ENCODE measurements around the gene TLN1. TPM values are rescaled to one million over a fixed set of nuclear protein-coding genes. Genes with fewer than 3 reads are reported as not detected.
A peak's percentile ranks its signal among the peaks of the same experiment; 100 is the strongest.

The TLN1 gene
- total RNA-seq, 1 experiment from 2014 or later: 122 TPM

DNA sequence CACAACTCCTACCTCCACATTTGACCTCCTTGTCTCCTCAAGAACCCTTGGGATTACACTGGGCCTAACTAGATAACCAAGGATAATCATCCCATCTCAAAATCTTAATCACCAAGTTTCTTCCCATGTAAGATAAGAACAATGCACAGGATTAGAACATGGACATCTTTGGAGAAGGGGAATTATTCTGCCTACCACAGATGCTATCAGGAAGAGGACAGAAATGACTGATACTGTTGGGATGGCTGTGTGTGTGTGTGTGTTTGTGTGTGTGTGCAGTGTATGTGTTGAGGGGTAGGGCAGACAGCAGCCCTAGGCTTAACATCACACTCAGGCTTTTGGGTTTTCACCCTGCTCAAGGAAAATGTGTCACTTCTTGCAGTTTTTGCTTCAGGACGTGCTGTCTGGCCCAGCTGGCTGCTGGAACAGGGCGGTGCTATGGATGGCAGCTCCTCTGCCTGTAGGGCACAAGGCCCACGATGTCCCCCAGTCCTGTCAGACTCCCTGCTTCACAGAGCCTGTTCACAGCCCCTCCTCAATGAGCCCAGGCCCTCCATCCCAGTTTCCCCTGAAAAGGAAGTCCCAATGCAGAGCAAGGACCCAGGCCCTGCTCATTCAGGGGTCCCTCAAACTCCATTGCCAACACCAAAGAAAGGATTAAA lies 50.5 kb downstream of the TLN1 start:
- no peak for DNase-seq (ENCODE audit: low read depth)

GRCh38 chr9:35680331-35681105 lies 51.5 kb downstream of the TLN1 start:
- in situ Hi-C loops (cut with HindIII; ENCODE audit: low pct_unique_long_range_greater_than_20kb, low sequenced_read_pairs): no loop called here
- no peak for DNase-seq (ENCODE audit: low read depth)

More for the DNA sequence above, 50.5 kb downstream of the TLN1 start:
- in situ Hi-C loops (cut with HindIII; ENCODE audit: low pct_unique_long_range_greater_than_20kb, low sequenced_read_pairs): no loop called here

- in situ Hi-C loops (cut with HindIII; ENCODE audit: low pct_unique_long_range_greater_than_20kb, low sequenced_read_pairs): no loop called here
- DNase-seq (ENCODE audit: low read depth): no peak
Measured at GRCh38 chr9:35679766-35680330, 52.1 kb downstream of the TLN1 start.

DNA sequence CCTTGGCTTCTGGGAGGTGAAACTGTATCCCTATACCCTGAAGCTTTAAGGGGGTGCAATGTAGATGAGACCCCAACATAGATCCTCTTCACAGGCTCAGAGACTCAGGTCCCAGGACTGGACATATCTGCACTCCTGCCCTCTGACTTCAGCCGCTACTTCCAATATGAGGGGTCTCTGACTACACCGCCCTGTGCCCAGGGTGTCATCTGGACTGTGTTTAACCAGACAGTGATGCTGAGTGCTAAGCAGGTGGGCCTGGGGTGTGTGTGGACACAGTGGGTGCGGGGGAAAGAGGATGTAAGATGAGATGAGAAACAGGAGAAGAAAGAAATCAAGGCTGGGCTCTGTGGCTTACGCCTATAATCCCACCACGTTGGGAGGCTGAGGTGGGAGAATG lies 52.9 kb downstream of the TLN1 start:
- in situ Hi-C loops (cut with HindIII; ENCODE audit: low pct_unique_long_range_greater_than_20kb, low sequenced_read_pairs): no loop called here

GRCh38 chr9:35675732-35676392 lies 56.1 kb downstream of the TLN1 start:
- no peak for DNase-seq (ENCODE audit: low read depth)
- in situ Hi-C loops (cut with HindIII; ENCODE audit: low pct_unique_long_range_greater_than_20kb, low sequenced_read_pairs): no loop called here

More for the DNA sequence above, 52.9 kb downstream of the TLN1 start:
- DNase-seq (ENCODE audit: low read depth): no peak

GRCh38 chr9:35675204-35675603 lies 56.8 kb downstream of the TLN1 start:
- DNase-seq (ENCODE audit: low read depth): no peak
- in situ Hi-C loops (cut with HindIII; ENCODE audit: low pct_unique_long_range_greater_than_20kb, low sequenced_read_pairs): no loop called here

DNA sequence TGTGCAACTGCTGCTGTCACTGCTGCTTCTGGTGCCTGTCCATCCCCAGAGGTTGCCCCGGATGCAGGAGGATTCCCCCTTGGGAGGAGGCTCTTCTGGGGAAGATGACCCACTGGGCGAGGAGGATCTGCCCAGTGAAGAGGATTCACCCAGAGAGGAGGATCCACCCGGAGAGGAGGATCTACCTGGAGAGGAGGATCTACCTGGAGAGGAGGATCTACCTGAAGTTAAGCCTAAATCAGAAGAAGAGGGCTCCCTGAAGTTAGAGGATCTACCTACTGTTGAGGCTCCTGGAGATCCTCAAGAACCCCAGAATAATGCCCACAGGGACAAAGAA lies 58.0 kb downstream of the TLN1 start:
- DNase-seq (ENCODE audit: low read depth): no peak
- in situ Hi-C loops (cut with HindIII; ENCODE audit: low pct_unique_long_range_greater_than_20kb, low sequenced_read_pairs): no loop called here

DNA sequence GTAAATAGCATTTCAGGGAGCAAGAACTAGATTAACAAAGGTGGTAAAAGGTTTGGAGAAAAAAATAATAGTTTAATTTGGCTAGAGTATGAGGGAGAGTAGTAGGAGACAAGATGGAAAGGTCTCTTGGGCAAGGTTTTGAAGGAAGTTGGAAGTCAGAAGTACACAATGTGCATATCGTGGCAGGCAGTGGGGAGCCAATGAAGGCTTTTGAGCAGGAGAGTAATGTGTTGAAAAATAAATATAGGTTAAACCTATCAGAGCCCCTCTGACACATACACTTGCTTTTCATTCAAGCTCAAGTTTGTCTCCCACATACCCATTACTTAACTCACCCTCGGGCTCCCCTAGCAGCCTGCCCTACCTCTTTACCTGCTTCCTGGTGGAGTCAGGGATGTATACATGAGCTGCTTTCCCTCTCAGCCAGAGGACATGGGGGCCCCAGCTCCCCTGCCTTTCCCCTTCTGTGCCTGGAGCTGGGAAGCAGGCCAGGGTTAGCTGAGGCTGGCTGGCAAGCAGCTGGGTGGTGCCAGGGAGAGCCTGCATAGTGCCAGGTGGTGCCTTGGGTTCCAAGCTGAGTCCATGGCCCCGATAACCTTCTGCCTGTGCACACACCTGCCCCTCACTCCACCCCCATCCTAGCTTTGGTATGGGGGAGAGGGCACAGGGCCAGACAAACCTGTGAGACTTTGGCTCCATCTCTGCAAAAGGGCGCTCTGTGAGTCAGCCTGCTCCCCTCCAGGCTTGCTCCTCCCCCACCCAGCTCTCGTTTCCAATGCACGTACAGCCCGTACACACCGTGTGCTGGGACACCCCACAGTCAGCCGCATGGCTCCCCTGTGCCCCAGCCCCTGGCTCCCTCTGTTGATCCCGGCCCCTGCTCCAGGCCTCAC lies 58.6 kb downstream of the TLN1 start, which contains the start of gene CA9:
Gene CA9 (plus strand): TSS at position 797 of the 893 bp plus-strand sequence. CDS start 32 bp downstream, at position 829.
- in situ Hi-C loops (cut with HindIII; ENCODE audit: low pct_unique_long_range_greater_than_20kb, low sequenced_read_pairs): no loop called here

DNA sequence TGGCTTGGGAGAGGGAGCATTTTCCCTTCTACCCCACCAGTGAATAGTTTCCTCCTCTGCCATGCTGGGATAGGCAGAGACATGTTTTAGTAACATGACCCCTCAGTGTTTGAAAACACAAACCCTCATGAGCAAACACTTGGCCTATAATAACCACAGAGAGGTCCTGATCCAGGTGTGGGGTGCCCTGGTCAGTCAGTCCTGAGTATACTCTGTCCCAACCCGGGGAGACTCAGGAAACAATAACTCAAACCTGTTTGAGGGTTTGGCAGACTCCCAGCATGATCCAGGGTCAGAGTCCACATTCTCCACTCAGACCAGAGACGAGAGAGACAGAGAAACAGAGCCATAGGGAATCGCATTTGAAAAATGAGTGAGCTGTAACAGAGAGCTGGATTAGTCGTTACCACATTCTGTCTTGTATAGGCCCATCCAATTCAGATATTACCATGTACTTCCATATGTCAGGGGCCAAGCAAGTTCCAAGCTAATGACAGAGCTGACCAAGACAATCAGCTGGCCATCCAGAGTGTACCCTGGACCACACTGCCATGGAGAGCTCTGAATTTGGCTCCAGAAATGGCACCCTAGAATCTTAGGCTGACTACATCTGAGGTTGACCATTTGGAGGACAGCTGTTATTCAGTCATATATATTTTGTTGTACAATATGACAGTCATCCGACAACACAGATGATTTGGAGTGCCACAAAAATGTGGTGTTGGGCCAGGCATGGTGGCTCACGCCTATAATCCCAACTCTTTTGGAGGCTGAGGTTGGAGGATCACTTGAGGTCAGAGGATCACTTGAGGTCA lies 62.5 kb downstream of the TLN1 start:
- in situ Hi-C loops (cut with HindIII; ENCODE audit: low pct_unique_long_range_greater_than_20kb, low sequenced_read_pairs): no loop called here
- DNase-seq (ENCODE audit: low read depth): peak; percentile 67

More for the DNA sequence above, 58.6 kb downstream of the TLN1 start, which contains the start of gene CA9:
- DNase-seq (ENCODE audit: low read depth): no peak

DNA sequence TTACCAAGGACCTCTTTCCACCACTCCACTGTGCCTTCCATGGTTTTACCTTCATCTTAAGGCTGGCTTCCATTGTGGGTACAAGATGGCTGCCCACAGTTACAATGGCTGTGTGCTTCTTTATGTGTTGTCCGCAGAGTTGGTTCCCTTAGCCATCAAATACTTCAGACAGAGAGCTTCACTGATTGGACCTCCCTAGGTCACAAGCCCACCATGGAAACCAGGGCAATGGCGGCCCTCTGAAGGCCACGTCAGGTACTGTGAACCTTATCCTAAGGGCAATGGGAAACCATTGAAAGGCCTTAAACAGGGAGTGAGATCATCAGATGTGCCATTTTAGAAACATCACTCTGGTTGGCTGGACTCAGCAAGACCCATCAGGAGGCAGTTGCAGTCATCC lies 64.1 kb downstream of the TLN1 start:
- DNase-seq (ENCODE audit: low read depth): no peak
- in situ Hi-C loops (cut with HindIII; ENCODE audit: low pct_unique_long_range_greater_than_20kb, low sequenced_read_pairs): no loop called here

DNA sequence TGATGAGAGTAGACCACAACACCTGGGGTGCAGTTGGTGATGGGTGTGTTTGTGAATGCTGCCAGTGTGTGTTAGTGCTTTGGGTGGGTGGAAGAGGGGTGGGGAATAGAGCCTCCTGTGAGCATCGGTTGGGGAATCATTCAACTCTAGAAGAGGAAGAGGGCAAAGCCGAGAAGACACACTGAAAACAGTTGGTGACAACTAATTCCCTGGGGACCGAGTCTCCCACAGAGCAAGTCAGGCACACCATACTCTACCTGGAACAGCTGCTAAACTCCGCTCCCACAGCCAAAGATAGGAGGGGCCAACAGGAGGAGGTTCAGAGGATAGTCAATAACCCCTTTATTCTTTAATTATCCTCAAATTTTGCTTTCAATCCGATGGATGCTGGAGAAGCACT lies 65.4 kb downstream of the TLN1 start:
- no peak for DNase-seq (ENCODE audit: low read depth)
- in situ Hi-C loops (cut with HindIII; ENCODE audit: low pct_unique_long_range_greater_than_20kb, low sequenced_read_pairs): no loop called here

DNA sequence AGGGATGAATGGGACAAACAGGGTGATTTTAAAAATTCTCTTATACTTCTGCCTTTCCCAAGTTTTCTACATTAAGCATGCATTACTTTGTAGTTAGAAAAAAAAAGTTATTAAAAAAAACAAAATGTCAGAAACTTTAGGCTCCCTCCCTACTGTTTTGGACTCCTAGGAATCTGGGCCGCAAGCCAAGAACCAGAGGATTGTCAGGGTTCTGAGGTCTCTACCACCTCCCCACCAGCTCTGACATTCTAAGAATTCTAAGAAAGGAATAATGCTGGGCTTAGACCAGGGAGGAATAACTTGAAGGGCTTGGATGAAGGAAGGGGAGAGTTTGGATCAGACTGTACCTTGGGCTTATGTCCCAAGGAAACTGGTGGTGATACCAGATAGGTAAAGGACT lies 66.0 kb downstream of the TLN1 start:
- no peak for DNase-seq (ENCODE audit: low read depth)
- in situ Hi-C loops (cut with HindIII; ENCODE audit: low pct_unique_long_range_greater_than_20kb, low sequenced_read_pairs): no loop called here

DNA sequence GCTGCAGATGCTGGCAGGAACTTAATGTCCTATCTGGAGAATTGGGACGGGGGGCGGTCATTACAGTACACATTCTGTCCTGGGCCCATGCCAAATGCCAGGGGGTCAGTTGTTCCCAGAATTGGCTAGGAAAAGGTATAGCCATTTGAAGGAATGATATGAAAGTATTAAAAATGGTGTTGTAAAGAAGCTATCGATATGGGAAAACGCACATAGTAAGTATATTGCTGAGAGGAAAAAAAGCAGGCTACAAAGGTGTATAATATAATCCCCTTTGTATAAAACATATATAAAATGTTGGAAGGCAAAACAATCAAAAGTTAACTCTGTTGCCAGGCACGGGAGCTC lies 66.5 kb downstream of the TLN1 start:
- in situ Hi-C loops (cut with HindIII; ENCODE audit: low pct_unique_long_range_greater_than_20kb, low sequenced_read_pairs): no loop called here

GRCh38 chr9:35664531-35665470 lies 67.2 kb downstream of the TLN1 start, which contains the start of gene ARHGEF39:
TSS of gene ARHGEF39 (minus strand) at chr9:35665195. CDS start at chr9:35665169, 26 bp downstream.
- in situ Hi-C loops (cut with HindIII; ENCODE audit: low pct_unique_long_range_greater_than_20kb, low sequenced_read_pairs): no loop called here
- DNase-seq (ENCODE audit: low read depth): peak; percentile 78

More for the DNA sequence above, 66.5 kb downstream of the TLN1 start:
- no peak for DNase-seq (ENCODE audit: low read depth)

DNA sequence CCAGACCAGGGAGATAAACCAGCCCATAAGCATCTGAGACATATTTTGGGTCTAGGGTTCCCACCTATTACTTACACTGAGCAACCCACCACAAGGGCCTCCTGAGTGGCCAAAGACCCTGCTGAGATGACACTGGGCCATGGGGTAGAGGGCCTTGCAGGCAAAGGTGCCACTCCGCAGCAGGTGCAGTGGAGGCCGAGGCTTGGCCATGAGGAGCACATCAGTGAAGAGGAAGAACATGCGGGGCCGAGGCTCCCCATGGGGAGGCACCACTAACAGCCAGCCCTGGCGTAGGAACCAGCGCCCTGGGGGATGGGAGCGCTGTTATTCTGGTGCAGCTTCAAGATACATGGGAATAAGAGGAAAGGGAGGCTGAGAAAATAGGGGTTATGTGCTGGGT lies 69.6 kb downstream of the TLN1 start:
- no peak for DNase-seq (ENCODE audit: low read depth)
- in situ Hi-C loops (cut with HindIII; ENCODE audit: low pct_unique_long_range_greater_than_20kb, low sequenced_read_pairs): no loop called here

DNA sequence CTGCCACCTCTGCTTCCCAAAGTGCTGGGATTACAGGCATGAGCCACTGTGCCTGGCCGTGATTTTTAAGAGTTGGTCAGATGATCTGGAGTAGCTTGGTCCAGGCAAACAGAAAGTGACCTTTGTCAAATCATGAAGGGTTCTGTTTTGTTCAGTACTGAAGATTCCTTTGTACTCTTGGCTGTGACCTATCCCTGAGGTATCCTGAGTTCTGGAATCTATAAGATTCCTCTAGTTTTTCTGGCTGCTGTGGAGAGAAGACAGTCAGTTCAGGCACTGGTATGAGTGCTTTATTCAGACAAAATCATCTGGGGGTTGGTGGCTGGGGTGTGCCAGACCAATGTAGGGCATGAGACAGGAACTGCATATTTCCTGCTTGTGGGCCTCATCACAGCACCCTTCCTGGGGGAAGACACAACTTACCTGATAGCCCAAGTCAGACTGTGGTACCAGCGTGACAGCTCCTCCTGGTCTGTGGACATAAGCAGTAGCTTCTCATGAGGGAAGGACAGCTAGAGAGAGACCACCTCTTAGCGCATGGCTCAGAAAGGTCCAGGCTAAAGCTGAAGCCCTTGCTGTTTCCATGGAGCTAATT lies 70.1 kb downstream of the TLN1 start:
- in situ Hi-C loops (cut with HindIII; ENCODE audit: low pct_unique_long_range_greater_than_20kb, low sequenced_read_pairs): no loop called here
- DNase-seq (ENCODE audit: low read depth): no peak
